ENCODE data around the gene MAGEB18. TPM values are rescaled to one million over a fixed set of nuclear protein-coding genes. Genes with fewer than 3 reads are reported as not detected.

MAGEB18 gene
- not detected for polyA plus RNA-seq (ENCODE audit: insufficient read length in 3 of 3)
- long read RNA-seq, donor 1 = 0 reads
- long read RNA-seq, donor 2 = 0 reads
- long read RNA-seq, donor 3 = 0 reads
- long read RNA-seq, donor 4 = 0 reads
- long read RNA-seq, donor 5 = 0 reads
- long read RNA-seq, donor 6 = 0 reads
- long read RNA-seq, donor 7 = 0 reads
- long read RNA-seq, donor 8 = 0 reads
- long read RNA-seq, donor 9 = 0 reads
- long read RNA-seq, donor 10 = 0 reads
- long read RNA-seq, donor 11 = 0 reads
- long read RNA-seq, donor 12 = 0 reads
- long read RNA-seq, donor 13 = 0 reads
- long read RNA-seq, donor 14 = 0 reads
- long read RNA-seq, donor 15 = 0 reads
- long read RNA-seq, donor 16 = 0 reads

DNA sequence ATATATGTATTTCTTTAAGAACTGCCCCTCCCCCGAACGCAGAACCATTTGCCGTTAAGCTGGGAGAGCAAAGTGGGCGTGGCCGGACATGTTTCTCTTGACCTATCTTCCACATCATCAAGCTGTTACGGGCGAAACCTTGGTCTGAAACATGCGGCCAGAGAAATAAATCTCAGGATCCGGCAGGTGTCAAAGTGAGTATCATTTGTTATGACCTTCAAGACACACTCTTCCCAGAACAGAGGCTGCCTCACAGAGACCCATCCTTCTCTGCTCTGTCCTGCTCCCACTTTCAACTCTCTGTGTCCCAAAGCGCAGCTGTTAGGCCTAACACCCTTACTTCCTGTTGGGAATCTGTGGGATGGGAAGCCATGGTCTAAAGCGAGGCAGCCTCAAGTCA, at the start of gene MAGEB18:
TSS of gene MAGEB18 (plus strand) at position 70 of the 400 bp plus-strand sequence. CDS start 643 bp downstream, outside the sequence.
- DNase-seq (ENCODE audit: extremely low read depth in 1 of 11, low read depth in 9 of 11, low spot score in 4 of 11) = no peak

DNA sequence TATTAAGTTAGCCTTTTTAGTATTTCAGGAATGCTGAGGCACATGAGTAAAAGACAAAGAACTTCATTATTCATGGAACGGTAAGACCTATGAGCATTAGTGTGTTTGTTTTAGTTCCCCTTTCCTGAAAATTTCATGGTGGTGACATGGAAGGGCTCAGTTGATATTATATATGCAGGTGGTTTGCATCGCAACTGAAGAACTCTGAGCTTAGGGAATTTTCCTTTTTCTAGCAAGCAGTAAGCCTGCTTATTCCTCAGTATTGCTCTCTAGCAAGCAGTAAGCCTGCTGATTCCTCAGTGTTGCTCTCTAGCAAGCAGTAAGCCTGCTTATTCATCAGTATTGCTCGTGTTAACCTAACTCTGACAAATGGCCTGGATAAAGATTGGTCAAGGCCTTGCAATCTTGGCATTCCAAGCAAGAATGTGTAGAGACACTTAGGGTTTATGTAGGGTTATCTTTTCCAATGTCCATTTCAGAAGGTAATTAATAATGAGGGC, 37.7 kb upstream of the MAGEB18 start:
- DNase-seq (ENCODE audit: extremely low read depth in 1 of 11, low read depth in 9 of 11, low spot score in 4 of 11) = no peak

DNA sequence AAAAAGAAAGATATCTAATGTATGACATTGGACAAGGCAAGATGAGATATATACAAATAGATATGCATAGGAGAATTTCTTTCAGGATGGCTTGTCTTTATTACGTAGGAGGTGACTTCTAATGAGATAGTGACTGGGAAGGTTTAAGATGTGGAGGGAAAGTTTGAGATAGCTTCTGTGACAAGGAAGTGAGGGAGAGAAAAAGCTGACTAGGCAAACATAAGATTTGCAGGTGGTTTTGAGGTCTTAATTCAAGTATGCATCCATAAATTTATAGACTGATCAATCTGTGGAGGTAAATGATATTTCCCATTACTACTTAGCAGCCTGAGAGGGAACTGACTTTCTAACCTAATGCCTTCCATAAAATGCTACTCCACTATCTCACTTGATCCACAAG, 29.0 kb upstream of the MAGEB18 start:
- no peak for DNase-seq (ENCODE audit: extremely low read depth in 1 of 11, low read depth in 9 of 11, low spot score in 4 of 11)

DNA sequence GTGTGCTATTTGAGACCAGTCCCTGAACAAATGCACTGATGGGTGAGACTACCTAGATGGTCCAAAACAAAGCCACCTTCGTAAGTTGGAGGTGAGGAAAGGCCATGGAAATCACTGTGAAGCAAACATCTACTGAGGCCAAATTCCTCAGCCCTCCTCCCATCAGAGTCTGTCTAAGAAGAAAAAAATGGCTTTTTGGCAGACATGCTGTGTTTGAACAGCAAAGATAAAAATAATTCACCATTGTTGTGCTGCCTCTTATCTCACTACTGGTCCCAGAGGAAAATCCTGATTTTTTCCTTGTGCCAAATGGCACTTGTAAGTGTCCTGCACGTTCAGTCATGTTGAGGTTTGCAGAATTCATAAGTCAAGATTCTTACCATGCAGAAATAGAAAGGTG, 7.9 kb downstream of the MAGEB18 start:
- DNase-seq (ENCODE audit: extremely low read depth in 1 of 11, low read depth in 9 of 11, low spot score in 4 of 11) = no peak

DNA sequence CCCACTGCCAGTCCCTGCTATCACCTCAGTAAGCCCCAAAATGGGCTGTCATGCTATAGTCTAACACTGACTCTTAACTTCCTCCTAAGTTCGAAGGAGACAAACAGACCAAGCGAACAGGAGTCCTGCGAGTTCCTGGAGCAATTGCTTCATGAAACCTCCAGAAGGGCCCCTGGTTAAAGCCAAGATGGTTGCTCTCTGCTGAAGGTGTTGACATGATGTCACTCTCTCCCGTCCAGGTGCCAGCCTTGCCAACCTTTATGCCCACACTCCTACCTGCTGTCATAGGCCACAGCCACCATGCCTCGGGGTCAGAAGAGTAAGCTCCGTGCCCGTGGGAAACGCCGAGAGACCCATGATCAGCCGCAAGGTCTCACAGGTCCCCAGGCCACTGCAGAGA, 22.2 kb downstream of the MAGEB18 start, which contains the start of gene MAGEB6B:
TSS of gene MAGEB6B (plus strand) at position 301 of the 400 bp plus-strand sequence. CDS start at position 301, 0 bp downstream.
- no peak for DNase-seq (ENCODE audit: extremely low read depth in 1 of 11, low read depth in 9 of 11, low spot score in 4 of 11)

Other genes starting within 250 kb of the MAGEB18 start
- gene MAGEB6B, start 22.3 kb downstream of the MAGEB18 start, polyA plus RNA-seq (ENCODE audit: insufficient read length in 3 of 3) = not detected
- gene MAGEB6, start 54.1 kb downstream of the MAGEB18 start, polyA plus RNA-seq (ENCODE audit: insufficient read length in 3 of 3) = not detected
- gene MAGEB5, start 77.8 kb downstream of the MAGEB18 start, polyA plus RNA-seq (ENCODE audit: insufficient read length in 3 of 3) = not detected